HFF-Myc (cell line): ENCODE data around the gene GUK1.

ENCODE experiments used
- DNase-seq: peaks from one replicate; pipeline ENCODE4 v3.0.0-alpha.2; 2011; ENCODE audit warnings: low read depth; ENCODE audit errors: extremely low read depth
- H3K4me3 ChIP-seq: replicated peaks from 2 replicates; pipeline ENCODE4 v1.5.1; 2011; ENCODE audit warnings: low read depth, mild to moderate bottlenecking, control low read depth, low read length
- CTCF ChIP-seq: IDR thresholded peaks from 2 replicates; pipeline ENCODE4 v1.5.1; 2012; ENCODE audit warnings: mild to moderate bottlenecking, low read depth, low read length, control low read depth; ENCODE audit errors: missing control alignments

Gene GUK1

GRCh38 chr1:228095161-228095560, 44.9 kb upstream of the GUK1 start:
- DNase-seq = no peak
- H3K4me3 ChIP-seq = no peak overlapping the region
- TF ChIP-seq CTCF = no peak

GRCh38 chr1:228095938-228096337, 44.1 kb upstream of the GUK1 start:
- DNase-seq = no peak
- no peak for TF ChIP-seq CTCF
- no peak overlapping the region for H3K4me3 ChIP-seq

GRCh38 chr1:228096416-228097332, 43.4 kb upstream of the GUK1 start:
- no peak for DNase-seq
- no peak for TF ChIP-seq CTCF
- no peak overlapping the region for H3K4me3 ChIP-seq

GRCh38 chr1:228097333-228098081, 42.6 kb upstream of the GUK1 start:
- TF ChIP-seq CTCF = no peak
- no peak overlapping the region for H3K4me3 ChIP-seq
- no peak for DNase-seq

- no peak for TF ChIP-seq CTCF
- DNase-seq = no peak
- no peak overlapping the region for H3K4me3 ChIP-seq
Observed at GRCh38 chr1:228098323-228098931, 41.7 kb upstream of the GUK1 start.

- no peak for DNase-seq
- H3K4me3 ChIP-seq = no peak overlapping the region
Observed at GRCh38 chr1:228099331-228099732, 40.7 kb upstream of the GUK1 start.

More at GRCh38 chr1:228099331-228099732, 40.7 kb upstream of the GUK1 start:
- TF ChIP-seq CTCF = no peak
